ENCODE results near the gene LRRC41.
"Not testable (repeated sequence)": the region's sequence is repeated elsewhere in the genome, so short reads cannot be mapped to it uniquely, and the experiment has no call there.

LRRC41 gene

GRCh38 chr1:46322191-46322590 lies 18.8 kb upstream of the LRRC41 start:
- DNase-seq: not testable (repeated sequence)

- not testable (repeated sequence) for DNase-seq
Measured at GRCh38 chr1:46319960-46320914, 16.8 kb upstream of the LRRC41 start.

GRCh38 chr1:46319301-46319700 lies 15.9 kb upstream of the LRRC41 start:
- not testable (repeated sequence) for DNase-seq

- DNase-seq: no peak
Measured at GRCh38 chr1:46317323-46317722, 13.9 kb upstream of the LRRC41 start.

DNA sequence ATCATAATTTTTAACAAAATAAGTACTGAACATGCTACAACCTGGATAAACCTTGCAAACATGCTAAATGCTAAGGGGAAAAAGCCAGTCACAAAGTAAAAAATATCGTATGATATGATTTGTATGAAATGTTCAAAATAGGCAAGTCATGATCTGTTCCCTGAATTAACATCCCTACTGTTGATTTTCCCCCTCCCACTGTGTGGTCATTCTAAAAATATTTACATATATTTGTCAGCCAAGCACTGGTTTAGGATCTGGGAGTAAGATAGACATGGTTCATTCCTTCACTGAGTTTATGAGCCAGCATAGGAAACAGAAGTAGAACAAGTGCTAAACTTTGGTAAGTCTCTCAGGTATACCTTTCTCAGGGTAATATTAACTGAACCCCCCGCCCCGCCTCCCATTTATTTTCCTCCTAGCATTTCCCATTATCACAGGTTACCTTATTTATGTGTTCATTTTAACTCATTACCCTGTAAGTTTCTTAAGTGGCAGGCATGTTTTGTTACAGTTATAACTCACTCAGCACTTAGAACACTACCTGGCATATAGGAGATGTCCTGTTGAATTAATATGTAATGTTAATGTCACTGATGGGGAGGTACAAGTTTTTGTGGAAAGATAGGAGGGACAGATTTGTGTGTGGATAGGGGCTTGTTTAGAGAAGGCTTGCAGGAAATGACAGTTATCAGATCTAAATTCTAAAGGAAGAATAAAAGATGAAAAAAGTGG lies 12.4 kb upstream of the LRRC41 start:
- DNase-seq: no peak

DNA sequence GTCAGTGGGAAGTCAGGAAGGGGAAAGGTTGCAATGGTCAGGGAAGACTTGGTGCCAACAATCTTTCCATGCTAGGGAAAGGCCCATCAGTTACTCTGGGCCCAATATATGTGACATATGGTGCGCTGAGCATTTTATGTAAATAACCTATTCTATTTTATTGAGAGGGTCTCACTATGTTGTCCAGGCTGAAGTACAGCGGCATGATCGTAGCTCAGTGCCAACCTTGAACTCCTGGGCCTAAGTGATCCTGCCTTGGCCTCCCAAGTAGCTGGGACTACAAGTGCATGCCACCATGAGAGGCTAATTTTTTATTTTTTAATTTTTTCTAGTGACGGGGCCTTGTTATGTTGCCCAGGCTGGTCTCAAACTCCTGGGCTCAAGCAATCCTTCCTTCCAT lies 6.9 kb upstream of the LRRC41 start:
- DNase-seq: no peak

DNA sequence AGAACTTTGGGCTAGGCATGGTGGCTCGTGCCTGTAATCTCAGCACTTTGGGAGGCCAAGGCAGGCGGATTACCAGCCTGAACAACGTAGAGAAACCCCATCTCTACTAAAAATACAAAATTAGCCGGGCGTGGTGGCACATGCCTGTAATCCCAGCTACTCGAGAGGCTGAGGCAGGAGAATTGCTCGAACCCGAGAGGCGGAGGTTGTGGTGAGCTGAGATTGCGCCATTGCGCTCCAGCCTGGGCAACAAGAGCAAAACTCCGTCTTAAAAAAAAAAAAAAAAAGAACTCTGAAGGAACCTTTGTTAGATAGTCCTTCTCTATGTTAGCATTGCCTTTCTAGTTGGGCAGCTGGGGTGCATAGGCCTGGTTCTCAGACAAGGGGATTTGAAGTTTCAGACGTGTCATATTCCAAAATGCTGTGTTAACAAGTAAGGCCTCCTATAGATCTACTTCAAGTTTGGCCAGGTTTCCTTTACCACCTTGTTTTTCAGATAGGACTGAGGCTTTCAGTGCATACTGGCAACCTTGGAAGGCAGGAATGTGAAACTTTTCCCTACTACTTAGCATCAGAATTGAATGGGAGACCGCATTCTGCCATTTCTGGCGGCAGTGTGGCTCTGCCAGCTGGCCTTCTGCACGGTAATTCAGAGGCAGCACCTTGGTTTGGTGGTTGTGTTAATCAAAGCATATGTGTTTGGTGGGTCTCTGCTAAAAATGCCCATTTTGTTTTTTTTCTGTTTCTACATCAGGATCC lies 6.2 kb upstream of the LRRC41 start:
- no peak for DNase-seq

DNA sequence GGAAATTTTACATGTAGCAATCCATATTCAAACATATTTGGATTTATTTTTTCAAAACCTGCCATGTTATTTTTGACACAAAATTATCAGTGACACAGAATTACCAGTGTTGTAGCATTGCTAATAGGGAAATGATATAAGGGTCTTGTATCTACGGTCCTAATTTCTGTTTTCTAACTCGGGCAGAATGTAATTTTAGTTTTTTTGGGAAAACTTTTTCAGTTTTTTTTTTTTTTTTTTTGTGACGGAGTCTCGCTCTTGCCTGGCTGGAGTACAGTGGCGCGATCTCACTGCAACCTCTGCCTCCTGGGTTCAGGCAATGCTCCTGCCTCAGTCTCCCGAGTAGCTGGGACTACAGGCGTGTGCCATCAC lies 2.7 kb upstream of the LRRC41 start:
- no peak for DNase-seq

- DNase-seq: no peak
Measured at GRCh38 chr1:46303872-46304326, 483 bp upstream of the LRRC41 start.

- DNase-seq: no peak
Measured at GRCh38 chr1:46302641-46303037, 777 bp downstream of the LRRC41 start.

DNA sequence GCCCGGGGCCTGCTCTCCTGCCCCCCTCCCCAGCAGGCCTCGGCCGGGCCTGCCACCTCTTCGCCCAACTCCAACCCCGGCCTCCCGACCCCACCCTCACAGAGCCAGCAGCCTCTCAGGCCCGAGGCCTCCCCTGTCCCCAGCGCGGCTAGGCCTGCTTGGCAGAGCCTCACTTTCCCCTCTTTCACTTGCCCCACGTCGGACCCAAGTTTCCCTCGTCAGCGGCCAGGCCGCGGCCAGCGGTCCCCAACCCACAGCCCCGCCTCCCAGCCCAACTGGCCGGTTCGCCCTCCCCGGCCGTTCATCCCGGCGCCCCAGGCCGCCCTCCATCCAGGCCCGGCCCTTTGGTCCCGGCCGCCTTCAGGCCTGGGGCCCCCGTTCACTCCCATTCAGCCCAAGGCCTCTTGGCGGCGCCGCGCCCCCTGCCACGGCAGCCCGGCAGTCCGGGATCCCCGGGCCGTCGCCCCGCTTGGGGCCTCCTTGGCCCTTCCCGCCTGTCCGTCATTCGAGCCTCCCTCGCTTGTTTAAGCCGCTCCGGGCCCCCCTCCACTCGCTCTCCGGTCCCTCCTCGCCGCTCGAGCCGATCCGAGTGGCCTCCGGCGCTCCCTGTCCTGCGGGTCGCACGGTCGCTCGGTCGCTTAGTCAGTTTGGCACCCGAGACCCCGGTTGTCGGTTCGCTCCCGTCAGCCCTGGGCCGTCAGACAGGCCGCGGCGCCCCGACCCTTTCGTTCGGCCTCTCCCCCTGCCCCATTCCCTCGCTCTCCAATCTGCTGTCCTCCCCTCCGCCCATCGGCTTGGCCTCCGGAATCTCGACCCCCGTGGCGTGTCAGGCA lies 1.4 kb downstream of the LRRC41 start:
- DNase-seq: no peak

DNA sequence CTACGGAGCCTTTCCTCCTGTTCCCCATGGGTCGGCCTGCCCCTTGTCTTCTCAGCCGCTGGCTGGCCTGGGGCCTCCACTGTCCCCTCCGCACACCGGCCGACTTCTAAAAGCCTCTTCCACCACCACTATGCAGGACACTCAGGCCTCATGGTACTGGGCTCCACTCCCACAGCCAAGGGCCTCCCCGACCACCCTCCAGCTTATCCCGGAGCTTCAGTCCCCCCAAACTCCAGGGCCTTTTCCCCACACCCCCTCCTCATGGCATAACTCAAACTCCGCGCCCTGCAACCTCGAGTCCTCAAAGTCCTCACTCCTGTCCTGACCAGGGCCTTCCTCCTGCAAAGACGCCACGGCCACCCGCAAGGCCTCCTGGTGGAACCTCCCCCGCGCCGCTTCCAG lies 2.0 kb downstream of the LRRC41 start:
- DNase-seq: no peak

DNA sequence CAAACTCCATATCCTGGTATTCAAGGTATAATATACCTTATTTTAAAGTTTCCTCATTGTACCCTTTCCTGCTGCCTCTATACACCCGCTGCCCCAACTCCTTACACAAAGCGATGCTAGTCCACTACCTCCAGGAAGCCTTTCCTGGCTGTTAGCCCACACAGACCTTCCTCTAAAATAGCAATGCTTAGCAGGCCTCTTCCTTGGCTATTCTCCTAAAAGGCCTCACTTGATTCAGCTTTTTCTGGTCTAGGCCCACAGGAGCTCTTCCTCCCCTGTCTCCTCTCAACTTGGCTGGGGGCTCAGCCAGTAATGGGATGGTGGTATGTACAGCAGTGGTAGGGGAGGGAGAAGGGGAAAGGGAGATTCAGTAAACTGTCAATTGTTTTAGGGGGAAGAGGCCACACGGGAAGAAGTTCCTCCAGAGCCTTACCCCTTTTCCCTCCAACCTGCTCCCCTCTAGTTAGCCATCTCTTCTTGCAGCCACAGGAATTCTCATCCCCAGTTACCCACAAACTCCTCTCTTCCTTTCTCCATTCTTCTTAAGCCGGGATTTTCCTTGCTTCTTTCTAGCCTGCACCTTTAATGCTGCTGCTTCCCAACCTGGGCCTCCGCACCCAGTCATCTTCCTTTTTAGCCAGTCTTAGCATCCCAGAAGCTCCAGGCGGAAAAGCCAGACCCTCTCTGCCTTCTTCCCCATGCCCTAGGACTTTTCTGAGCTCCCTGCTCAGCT lies 2.6 kb downstream of the LRRC41 start:
- no peak for DNase-seq

- no peak for DNase-seq
Measured at GRCh38 chr1:46298387-46298786, 5.0 kb downstream of the LRRC41 start.

- no peak for DNase-seq
Measured at GRCh38 chr1:46295306-46295705, 8.1 kb downstream of the LRRC41 start.

DNA sequence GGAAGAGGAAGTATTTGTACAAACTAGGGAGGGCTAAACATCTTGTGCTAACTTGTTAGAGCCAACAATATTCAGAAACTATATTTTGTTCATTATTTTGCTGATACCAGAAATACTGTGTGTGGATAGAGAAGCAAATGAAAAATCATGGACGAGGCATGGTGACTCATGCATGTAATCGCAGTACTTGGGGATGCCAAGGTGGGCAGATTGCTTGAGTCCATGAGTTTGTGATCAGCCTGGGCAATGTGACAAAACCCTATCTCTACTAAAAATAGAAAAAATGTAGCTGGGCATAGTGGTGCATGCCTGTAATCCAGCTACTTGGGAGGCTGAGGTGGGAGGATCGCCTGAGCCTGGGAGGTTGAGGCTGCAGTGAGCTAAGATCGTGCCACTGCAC lies 13.4 kb downstream of the LRRC41 start:
- DNase-seq: no peak

DNA sequence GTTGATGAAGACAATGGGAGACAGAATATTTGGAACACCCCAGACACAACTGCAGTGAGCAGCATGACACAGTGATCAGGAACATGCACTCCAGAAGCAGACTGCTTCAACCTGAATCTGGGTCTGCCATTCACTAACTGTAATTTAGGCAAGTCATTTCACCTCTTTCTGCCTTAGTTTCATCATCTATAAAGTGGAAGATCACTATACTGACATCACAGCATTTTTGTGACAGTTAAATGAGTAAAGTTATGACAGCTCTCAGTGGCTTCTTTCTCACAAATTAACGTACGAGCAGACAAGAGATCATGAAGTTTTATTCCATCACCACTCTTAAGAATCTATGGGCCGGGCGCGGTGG lies 14.3 kb downstream of the LRRC41 start:
- DNase-seq: no peak

- DNase-seq: no peak
Measured at GRCh38 chr1:46288485-46289133, 14.8 kb downstream of the LRRC41 start.

DNA sequence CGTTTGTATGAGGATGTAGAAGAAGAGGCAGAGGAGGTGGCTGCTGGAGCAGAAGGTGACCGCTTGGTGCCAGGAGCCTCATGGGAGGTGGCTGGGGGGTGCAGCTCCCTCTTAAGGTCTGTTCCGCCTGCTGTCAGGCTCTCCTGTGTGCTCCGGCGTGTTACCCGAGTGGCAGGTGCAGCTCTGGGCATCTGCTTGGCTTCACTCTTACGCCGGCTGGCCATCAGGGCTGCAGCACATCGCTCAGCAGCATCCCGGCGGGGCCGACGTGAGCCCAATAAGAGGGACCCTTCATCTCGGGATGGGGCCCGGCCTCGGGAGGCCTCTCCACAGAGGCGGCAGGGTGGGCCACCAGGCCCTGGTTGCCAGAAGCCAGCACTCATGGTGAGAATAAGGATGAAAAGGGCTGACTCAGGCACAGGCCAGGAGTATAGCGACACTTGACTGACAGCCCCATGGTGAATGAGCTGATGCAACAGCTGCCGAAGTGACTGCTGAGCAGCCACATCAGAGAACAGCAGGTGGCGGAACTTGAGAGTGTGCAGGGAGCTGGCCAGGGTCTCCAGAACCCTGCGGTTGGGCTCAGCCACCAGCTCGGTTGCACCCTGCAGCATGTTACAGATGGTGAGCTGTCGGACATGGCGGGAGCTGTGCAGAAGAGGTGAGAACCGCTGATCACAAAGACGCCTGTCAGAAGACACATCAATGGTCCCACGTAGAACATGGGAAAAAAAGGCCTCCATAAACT lies 17.5 kb downstream of the LRRC41 start:
- DNase-seq: no peak

Measured in amniotic stem cell (primary cell).